ENCODE data around the gene MAP4K5. TPM values are rescaled to one million over a fixed set of nuclear protein-coding genes. Genes with fewer than 3 reads are reported as not detected.

Gene MAP4K5
- total RNA-seq, 1 experiment from 2014 or later = 42.7 TPM

DNA sequence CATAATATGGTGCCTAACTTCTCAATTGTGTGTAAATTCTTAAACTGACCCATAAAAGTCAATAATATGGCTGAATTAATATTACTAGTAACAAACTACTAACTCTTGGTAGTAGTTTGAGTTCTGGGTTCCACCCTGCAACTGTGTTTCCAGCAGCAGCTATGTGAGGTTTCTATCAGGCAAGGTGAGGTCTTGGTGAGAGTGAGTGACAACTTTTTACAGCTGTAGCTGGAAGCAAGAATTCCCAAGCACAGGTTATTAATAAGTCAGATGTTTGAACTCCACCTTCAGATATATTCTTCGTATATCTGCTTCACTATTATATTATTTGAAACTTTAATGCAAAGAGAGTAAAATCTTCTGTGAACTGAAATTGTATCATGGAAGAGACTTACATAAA, 43.8 kb downstream of the MAP4K5 start:
- H2AK5ac ChIP-seq (ENCODE audit: insufficient read length, low read length) = no peak overlapping the region
- no peak overlapping the region for H3K14ac ChIP-seq (ENCODE audit: insufficient read depth, low read length)
- no peak overlapping the region for H3K4ac ChIP-seq (ENCODE audit: low read depth, low read length)
- H3K4me1 ChIP-seq (ENCODE audit: insufficient read depth, low read length) = no peaks in the 10 kb centered on the region
- H4K5ac ChIP-seq (ENCODE audit: insufficient read length, low read depth, low read length) = no peak overlapping the region
- no CpG with 5 or more reads among the region's 1 CpG for WGBS (ENCODE audit: extremely low coverage, insufficient read length, low lambda C conversion rate)
- Mint-ChIP-seq H3K36me3 (ENCODE audit: insufficient read depth in 1 of 3, low read depth in 3 of 3) (peaks cover 0 to 6% (median 0%) of the 10 kb centered on the region in 3 experiments; a peak in 2 of 7 replicates), H3K27ac (no peak overlapping the region; a peak in 1 of 7 replicates), H3K4me1 (0 out of 4 replicates have a peak, but pooled peaks cover 0 to 6% of the 10 kb centered on the region in 2 experiments), H3K4me3 (no peak overlapping the region), H3K27me3 (ENCODE audit: low read depth) (no peaks in the 10 kb centered on the region), H3K9me3 (no peaks in the 10 kb centered on the region)
- peaks cover 4% of the 10 kb centered on the region for H3K79me1 ChIP-seq (ENCODE audit: insufficient read depth, low read depth, low read length, poor library complexity, severe bottlenecking)
- H3K9ac ChIP-seq (ENCODE audit: extremely low read depth, insufficient read length, low read length) = no peak overlapping the region
- no peak overlapping the region for H3K18ac ChIP-seq (ENCODE audit: insufficient read length, low read depth, low read length)
- H2BK12ac ChIP-seq (ENCODE audit: insufficient read length, low read depth, low read length) = no peak overlapping the region
- H3K9me3 ChIP-seq (ENCODE audit: control insufficient read depth, low read depth, low read length) = no peaks in the 10 kb centered on the region
- H2BK15ac ChIP-seq (ENCODE audit: low read depth, low read length) = no peak overlapping the region
- H2AFZ ChIP-seq (ENCODE audit: low read length) = no peak overlapping the region
- no peak for DNase-seq
- H3K4me2 ChIP-seq (ENCODE audit: insufficient read depth, insufficient read length, low read length) = no peak overlapping the region
- no peak overlapping the region for H2BK20ac ChIP-seq (ENCODE audit: low read depth, low read length, poor library complexity, severe bottlenecking)
- H3T11ph ChIP-seq (ENCODE audit: low read length) = no peak overlapping the region
- H3K79me2 ChIP-seq (ENCODE audit: insufficient read depth, low read length) = no peaks in the 10 kb centered on the region
- H2BK5ac ChIP-seq (ENCODE audit: insufficient read length, low read length) = no peak overlapping the region
- TF ChIP-seq, protein P1, sequence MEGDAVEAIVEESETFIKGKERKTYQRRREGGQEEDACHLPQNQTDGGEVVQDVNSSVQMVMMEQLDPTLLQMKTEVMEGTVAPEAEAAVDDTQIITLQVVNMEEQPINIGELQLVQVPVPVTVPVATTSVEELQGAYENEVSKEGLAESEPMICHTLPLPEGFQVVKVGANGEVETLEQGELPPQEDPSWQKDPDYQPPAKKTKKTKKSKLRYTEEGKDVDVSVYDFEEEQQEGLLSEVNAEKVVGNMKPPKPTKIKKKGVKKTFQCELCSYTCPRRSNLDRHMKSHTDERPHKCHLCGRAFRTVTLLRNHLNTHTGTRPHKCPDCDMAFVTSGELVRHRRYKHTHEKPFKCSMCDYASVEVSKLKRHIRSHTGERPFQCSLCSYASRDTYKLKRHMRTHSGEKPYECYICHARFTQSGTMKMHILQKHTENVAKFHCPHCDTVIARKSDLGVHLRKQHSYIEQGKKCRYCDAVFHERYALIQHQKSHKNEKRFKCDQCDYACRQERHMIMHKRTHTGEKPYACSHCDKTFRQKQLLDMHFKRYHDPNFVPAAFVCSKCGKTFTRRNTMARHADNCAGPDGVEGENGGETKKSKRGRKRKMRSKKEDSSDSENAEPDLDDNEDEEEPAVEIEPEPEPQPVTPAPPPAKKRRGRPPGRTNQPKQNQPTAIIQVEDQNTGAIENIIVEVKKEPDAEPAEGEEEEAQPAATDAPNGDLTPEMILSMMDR (conservative IDR thresholded peaks at IDR 0.05) = no peak
- no peak overlapping the region for H3K56ac ChIP-seq (ENCODE audit: insufficient read length, low read depth, low read length)
- no peak overlapping the region for H3K23ac ChIP-seq (ENCODE audit: insufficient read length, low read depth, low read length)
- no peaks in the 10 kb centered on the region for H3K23me2 ChIP-seq (ENCODE audit: insufficient read length, low read depth, low read length, poor library complexity, severe bottlenecking)
- H4K8ac ChIP-seq (replicated peaks; ENCODE audit: insufficient read length, low read depth, low read length) = no peak overlapping the region
- no peaks in the 10 kb centered on the region for H3K27me3 ChIP-seq (ENCODE audit: insufficient read depth, low read length)
- no peak overlapping the region for H3K27ac ChIP-seq (ENCODE audit: insufficient read length, low read depth, low read length)
- no peak overlapping the region for H4K91ac ChIP-seq (ENCODE audit: insufficient read length, low read depth, low read length)
- no peaks in the 10 kb centered on the region for H4K20me1 ChIP-seq (ENCODE audit: control insufficient read depth, insufficient read depth, insufficient read length)
- no peak overlapping the region for H2BK120ac ChIP-seq (ENCODE audit: low read depth, low read length, poor library complexity, severe bottlenecking)

All from H9 (cell line).